IMR-90 (cell line): ENCODE results near the gene MPZL1. TPM values are rescaled to one million over a fixed set of nuclear protein-coding genes. Genes with fewer than 3 reads are reported as not detected.

Experiments
- ATAC-seq: fragments of 200-7000 bp; cut with Tn5 transposase; 2 replicates; pipeline ENCODE4 v1.9.1; 2020; ENCODE audit warnings: low read depth, mild to moderate bottlenecking, moderate library complexity
- BruUV-seq: library from RNA; stranded (reverse); fragments of 400-500 nt; replicated peaks from 2 replicates; lab custom pipeline; 2021; lab: Mats Ljungman, UMichigan
- CTCF ChIA-PET: fragments of 300-600 bp; formaldehyde crosslinking; extraction: SDS; loops from one replicate; lab custom pipeline; 2021; ENCODE audit warnings: antibody characterized with exemption; lab: Yijun Ruan, JAX
- POLR2A ChIA-PET: fragments of 300-600 bp; sonication (Branson Sonifier 250); formaldehyde crosslinking; loops from one replicate; lab custom pipeline; 2022; ENCODE audit warnings: antibody characterized with exemption; ENCODE audit not compliant: unreplicated experiment; lab: Charles Lee
- DNase-seq: peaks from one replicate; pipeline ENCODE4 v3.0.0; 2013
- H2AFZ ChIP-seq: replicated peaks from 2 replicates; pipeline ENCODE3; 2013; ENCODE audit warnings: low read length, mild to moderate bottlenecking; ENCODE audit not compliant: poor library complexity
- H2AK5ac ChIP-seq: 2 replicates; pipeline ENCODE4 v1.6.1; 2013; ENCODE audit warnings: low read depth, low read length, inconsistent platforms
- H2AK9ac ChIP-seq: replicated peaks from 2 replicates; pipeline ENCODE3; 2013; ENCODE audit warnings: mild to moderate bottlenecking, low read depth, low read length, moderate library complexity; ENCODE audit not compliant: poor library complexity
- H2BK120ac ChIP-seq: 2 replicates; pipeline ENCODE4 v1.6.1; 2013; ENCODE audit warnings: low read depth, low read length, inconsistent platforms
- H2BK15ac ChIP-seq: 3 replicates; pipeline ENCODE4 v1.6.1; 2013; ENCODE audit warnings: low read depth, low read length, inconsistent platforms
- H2BK20ac ChIP-seq: 2 replicates; pipeline ENCODE4 v1.6.1; 2013; ENCODE audit warnings: low read depth, mild to moderate bottlenecking, inconsistent platforms, low read length, moderate library complexity
- H2BK5ac ChIP-seq: 2 replicates; pipeline ENCODE4 v1.6.1; 2013; ENCODE audit warnings: mild to moderate bottlenecking, low read depth, low read length, inconsistent platforms; ENCODE audit not compliant: poor library complexity, severe bottlenecking
- H3K14ac ChIP-seq: replicated peaks from 2 replicates; pipeline ENCODE4 v1.6.1; 2013; ENCODE audit warnings: low read depth, low read length, inconsistent platforms
- H3K18ac ChIP-seq: 2 replicates; pipeline ENCODE4 v1.6.1; 2013; ENCODE audit warnings: low read depth, low read length, control low read depth
- H3K23ac ChIP-seq: 2 replicates; pipeline ENCODE4 v1.6.1; 2013; ENCODE audit warnings: low read depth, low read length, inconsistent platforms
- H3K27ac ChIP-seq: 2 replicates; pipeline ENCODE4 v1.5.1; 2013; ENCODE audit warnings: mild to moderate bottlenecking, control low read depth, low read length; ENCODE audit not compliant: insufficient read depth
- H3K27me3 ChIP-seq: 2 replicates; pipeline ENCODE4 v1.6.1; 2013; ENCODE audit warnings: low read length; ENCODE audit not compliant: control insufficient read depth, insufficient read depth
- H3K36me3 ChIP-seq: 2 replicates; pipeline ENCODE4 v1.6.1; 2013; ENCODE audit warnings: low read length, mixed read lengths; ENCODE audit not compliant: control insufficient read depth, insufficient read depth
- H3K4ac ChIP-seq: 2 replicates; pipeline ENCODE4 v1.6.1; 2013; ENCODE audit warnings: low read depth, low read length, inconsistent platforms
- H3K4me1 ChIP-seq: 2 replicates; pipeline ENCODE4 v1.6.1; 2013; ENCODE audit warnings: low read length, mixed read lengths; ENCODE audit not compliant: control insufficient read depth, insufficient read depth
- H3K4me2 ChIP-seq: 2 replicates; pipeline ENCODE4 v1.6.1; 2013; ENCODE audit warnings: low read depth, mild to moderate bottlenecking, control low read depth, low read length, moderate library complexity
- H3K4me3 ChIP-seq: 2 replicates; pipeline ENCODE4 v1.5.1; 2013; ENCODE audit warnings: low read depth, mild to moderate bottlenecking, control low read depth, low read length, moderate library complexity; ENCODE audit not compliant: insufficient read depth
- H3K56ac ChIP-seq: 2 replicates; pipeline ENCODE4 v1.6.1; 2013; ENCODE audit warnings: low read length, inconsistent platforms; ENCODE audit not compliant: insufficient read depth; ENCODE audit errors: extremely low read depth
- H3K79me1 ChIP-seq, 2 experiments: 2 replicates each; pipeline ENCODE4 v1.6.1; 2013; ENCODE audit warnings: low read length in 2 of 2, inconsistent platforms in 1 of 2, low read depth in 1 of 2
- H3K9ac ChIP-seq: 2 replicates; pipeline ENCODE4 v1.6.1; 2013; ENCODE audit warnings: low read depth, low read length, control low read depth
- H3K9me1 ChIP-seq: 2 replicates; pipeline ENCODE4 v1.6.1; 2013; ENCODE audit warnings: low read length, inconsistent platforms; ENCODE audit not compliant: insufficient read depth
- H3K9me3 ChIP-seq: 2 replicates; pipeline ENCODE4 v1.6.1; 2013; ENCODE audit warnings: low read length; ENCODE audit not compliant: control insufficient read depth, insufficient read depth
- H4K20me1 ChIP-seq: 2 replicates; pipeline ENCODE4 v1.6.1; 2013; ENCODE audit warnings: low read length, inconsistent platforms; ENCODE audit not compliant: insufficient read depth
- H4K5ac ChIP-seq: 2 replicates; pipeline ENCODE4 v1.6.1; 2013; ENCODE audit warnings: mild to moderate bottlenecking, low read depth, low read length, control low read depth
- H4K8ac ChIP-seq, 2 experiments: 2 replicates each; pipeline ENCODE4 v1.6.1; 2013; ENCODE audit warnings: low read depth in 2 of 2, low read length in 2 of 2, control low read depth in 1 of 2, inconsistent platforms in 1 of 2
- H4K91ac ChIP-seq: 2 replicates; pipeline ENCODE4 v1.6.1; 2013; ENCODE audit warnings: low read depth, low read length, inconsistent platforms; ENCODE audit not compliant: insufficient read depth
- BHLHE40 ChIP-seq: fragments of 150-350 bp; IDR thresholded peaks from 2 replicates; pipeline ENCODE4 v1.6.1; 2016; ENCODE audit warnings: mild to moderate bottlenecking, low read depth, low read length
- CEBPB ChIP-seq: IDR thresholded peaks from 2 replicates; pipeline ENCODE4 v1.6.1; 2012; ENCODE audit warnings: low read depth, low read length, improper control_type of control experiment
- CHD1 ChIP-seq: IDR thresholded peaks from 2 replicates; pipeline ENCODE4 v1.6.1; 2012; ENCODE audit warnings: low read depth, low read length, improper control_type of control experiment
- FOS ChIP-seq: fragments of 150-350 bp; IDR thresholded peaks from 2 replicates; pipeline ENCODE4 v1.6.1; 2016; ENCODE audit warnings: low read depth, low read length
- MAFK ChIP-seq: IDR thresholded peaks from 2 replicates; pipeline ENCODE4 v1.6.1; 2012; ENCODE audit warnings: low read depth, low read length, improper control_type of control experiment
- MAZ ChIP-seq: IDR thresholded peaks from 2 replicates; pipeline ENCODE4 v1.6.1; 2012; ENCODE audit warnings: low read depth, mild to moderate bottlenecking, low read length, improper control_type of control experiment, moderate library complexity, borderline replicate concordance
- MXI1 ChIP-seq: IDR thresholded peaks from 2 replicates; pipeline ENCODE4 v1.6.1; 2012; ENCODE audit warnings: low read depth, mild to moderate bottlenecking, low read length, moderate library complexity, borderline replicate concordance
- NFE2L2 ChIP-seq: fragments of 150-350 bp; IDR thresholded peaks from 2 replicates; pipeline ENCODE4 v1.6.1; 2016; ENCODE audit warnings: low read depth, mild to moderate bottlenecking, low read length
- POLR2A ChIP-seq: IDR thresholded peaks from 2 replicates; pipeline ENCODE4 v1.6.1; 2012; ENCODE audit warnings: mild to moderate bottlenecking, low read depth, low read length
- RAD21 ChIP-seq: IDR thresholded peaks from 2 replicates; pipeline ENCODE4 v1.6.1; 2012; ENCODE audit warnings: low read length, improper control_type of control experiment
- RCOR1 ChIP-seq: IDR thresholded peaks from 2 replicates; pipeline ENCODE4 v1.6.1; 2012; ENCODE audit warnings: mild to moderate bottlenecking, low read length, improper control_type of control experiment; ENCODE audit not compliant: insufficient replicate concordance
- RFX5 ChIP-seq: IDR thresholded peaks from 2 replicates; pipeline ENCODE4 v1.8.0; 2012; ENCODE audit warnings: low read depth, mild to moderate bottlenecking, low read length, moderate library complexity
- SMC3 ChIP-seq: fragments of 150-350 bp; IDR thresholded peaks from 2 replicates; pipeline ENCODE4 v1.6.1; 2016; ENCODE audit warnings: low read depth, mild to moderate bottlenecking, antibody characterized with exemption, low read length, moderate library complexity
- USF2 ChIP-seq: fragments of 150-350 bp; IDR thresholded peaks from 2 replicates; pipeline ENCODE4 v1.6.1; 2017; ENCODE audit warnings: mild to moderate bottlenecking, antibody characterized with exemption, low read length, low read depth
- WGBS, 2 experiments: methylation state at CpG; one replicate each; pipeline versions ENCODE4 v1.1.5 to v1.1.7; 2013; ENCODE audit warnings: missing lambda C conversion rate in 2 of 2; ENCODE audit not compliant: insufficient read length in 1 of 2; ENCODE audit errors: extremely low coverage in 2 of 2; 5-methylcytosine and 5-hydroxymethylcytosine counted together
- dilution Hi-C: fragments of 300-500 bp; cut with HindIII; formaldehyde crosslinking; loops from one replicate; pipeline ENCODE4 v1.14.3; 2018; ENCODE audit warnings: low sequenced_read_pairs; ENCODE audit not compliant: unreplicated experiment
- in situ Hi-C: fragments of 300-500 bp; cut with MboI; formaldehyde crosslinking; loops from 3 replicates; pipeline ENCODE4 v1.14.3; 2019; ENCODE audit warnings: low sequenced_read_pairs, inconsistent platforms, mixed read lengths
- intact Hi-C: fragments of 100-400 bp; cut with micrococcal nuclease; formaldehyde crosslinking; loops from 2 replicates; pipeline ENCODE4 v1.10.0; 2022
- polyA plus RNA-seq, 3 experiments: library from polyadenylated mRNA; depleted of rRNA; stranded (reverse); fragments of >200 nt; gene quantifications; 2 replicates each; pipeline ENCODE4 v1.2.3, GENCODE V29; 2012; ENCODE audit warnings: low replicate concordance in 1 of 3
- total RNA-seq: library from RNA; depleted of rRNA; stranded (reverse); fragments of >200 nt; gene quantifications from 2 replicates; pipeline ENCODE4 v1.2.3, GENCODE V29; 2012
- TF ChIP-seq, protein P1 (sequence below): fragments of 150-350 bp; IDR thresholded peaks from 2 replicates; pipeline ENCODE4 v1.6.1; 2016; ENCODE audit warnings: low read depth, mild to moderate bottlenecking, low read length, moderate library complexity, borderline replicate concordance
- TF ChIP-seq, protein P2 (sequence below): conservative IDR thresholded peaks from 2 replicates; pipeline ENCODE4 v1.5.1; 2012; ENCODE audit warnings: mild to moderate bottlenecking, low read depth, low read length, improper control_type of control experiment

Gene MPZL1
- total and polyA plus RNA-seq, 2 of the 4 experiments (the other 2 are of a cell fraction) = 55.3 to 87.3 TPM

DNA sequence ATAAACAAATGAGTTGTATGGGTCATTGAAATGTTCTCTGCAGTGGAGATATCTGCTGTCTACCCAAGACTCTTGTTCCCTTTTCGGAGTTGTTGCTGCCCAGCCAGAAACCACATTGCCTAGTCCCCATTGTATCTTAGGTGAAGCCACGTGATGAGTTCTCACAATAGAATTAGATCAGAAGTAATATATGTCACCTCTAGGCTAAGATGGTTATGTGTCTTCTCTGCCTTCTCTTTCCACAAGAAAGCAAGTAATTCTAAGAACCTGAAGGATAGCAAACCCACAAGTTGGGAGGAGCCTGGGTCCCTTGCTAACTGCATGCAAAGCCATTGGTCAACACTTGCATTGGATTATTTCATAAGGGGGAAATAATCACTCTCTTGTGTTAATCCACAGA, 115.5 kb downstream of the MPZL1 start:
- intact Hi-C loops (no loop called here), in situ Hi-C loops (no loop called here), dilution Hi-C loops (no loop called here)
- Histone ChIP-seq H4K91ac (no peak overlapping the region), H3K9me1 (no peaks in the 10 kb centered on the region), H3K23ac (no peak overlapping the region), H3K27me3 (no peaks in the 10 kb centered on the region), H2BK20ac (no peak overlapping the region), H3K4ac (no peak overlapping the region), H4K8ac (no peak overlapping the region), H4K20me1 (no peaks in the 10 kb centered on the region), H2BK5ac (no peak overlapping the region), H2BK15ac (no peak overlapping the region), H3K27ac (no peak overlapping the region), H2BK120ac (no peak overlapping the region), H3K14ac (no peak overlapping the region), H4K5ac (no peak overlapping the region), H3K79me1 (no peaks in the 10 kb centered on the region), H3K4me2 (no peak overlapping the region), H3K56ac (no peak overlapping the region), H3K4me1 (no peaks in the 10 kb centered on the region; the same call in 1 of the 2 replicates), H3K36me3 (no peaks in the 10 kb centered on the region), H2AK5ac (no peak overlapping the region), H2AK9ac (no peak overlapping the region), H3K4me3 (no peak overlapping the region), H3K18ac (no peak overlapping the region), H3K9me3 (no peaks in the 10 kb centered on the region), H2AFZ (no peak overlapping the region), H3K9ac (no peak overlapping the region)
- DNase-seq = no peak
- BruUV-seq = no TSS peak
- ChIA-PET POLR2A (no interaction called here), CTCF (no interaction called here)
- no peak for TF ChIP-seq MAZ
- no peak for TF ChIP-seq MXI1
- no peak for TF ChIP-seq MAFK
- TF ChIP-seq CHD1 = no peak
- no peak for TF ChIP-seq RFX5
- no peak for TF ChIP-seq NFE2L2
- no peak for TF ChIP-seq CEBPB
- no peak for TF ChIP-seq RAD21
- TF ChIP-seq USF2 = no peak
- no peak for TF ChIP-seq FOS
- TF ChIP-seq, protein P1, sequence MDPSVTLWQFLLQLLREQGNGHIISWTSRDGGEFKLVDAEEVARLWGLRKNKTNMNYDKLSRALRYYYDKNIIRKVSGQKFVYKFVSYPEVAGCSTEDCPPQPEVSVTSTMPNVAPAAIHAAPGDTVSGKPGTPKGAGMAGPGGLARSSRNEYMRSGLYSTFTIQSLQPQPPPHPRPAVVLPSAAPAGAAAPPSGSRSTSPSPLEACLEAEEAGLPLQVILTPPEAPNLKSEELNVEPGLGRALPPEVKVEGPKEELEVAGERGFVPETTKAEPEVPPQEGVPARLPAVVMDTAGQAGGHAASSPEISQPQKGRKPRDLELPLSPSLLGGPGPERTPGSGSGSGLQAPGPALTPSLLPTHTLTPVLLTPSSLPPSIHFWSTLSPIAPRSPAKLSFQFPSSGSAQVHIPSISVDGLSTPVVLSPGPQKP = no peak
- no peak for TF ChIP-seq BHLHE40
- TF ChIP-seq, protein P2, sequence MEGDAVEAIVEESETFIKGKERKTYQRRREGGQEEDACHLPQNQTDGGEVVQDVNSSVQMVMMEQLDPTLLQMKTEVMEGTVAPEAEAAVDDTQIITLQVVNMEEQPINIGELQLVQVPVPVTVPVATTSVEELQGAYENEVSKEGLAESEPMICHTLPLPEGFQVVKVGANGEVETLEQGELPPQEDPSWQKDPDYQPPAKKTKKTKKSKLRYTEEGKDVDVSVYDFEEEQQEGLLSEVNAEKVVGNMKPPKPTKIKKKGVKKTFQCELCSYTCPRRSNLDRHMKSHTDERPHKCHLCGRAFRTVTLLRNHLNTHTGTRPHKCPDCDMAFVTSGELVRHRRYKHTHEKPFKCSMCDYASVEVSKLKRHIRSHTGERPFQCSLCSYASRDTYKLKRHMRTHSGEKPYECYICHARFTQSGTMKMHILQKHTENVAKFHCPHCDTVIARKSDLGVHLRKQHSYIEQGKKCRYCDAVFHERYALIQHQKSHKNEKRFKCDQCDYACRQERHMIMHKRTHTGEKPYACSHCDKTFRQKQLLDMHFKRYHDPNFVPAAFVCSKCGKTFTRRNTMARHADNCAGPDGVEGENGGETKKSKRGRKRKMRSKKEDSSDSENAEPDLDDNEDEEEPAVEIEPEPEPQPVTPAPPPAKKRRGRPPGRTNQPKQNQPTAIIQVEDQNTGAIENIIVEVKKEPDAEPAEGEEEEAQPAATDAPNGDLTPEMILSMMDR = no peak
- no peak for TF ChIP-seq SMC3
- TF ChIP-seq RCOR1 = no peak
- TF ChIP-seq POLR2A = no peak
- no peak for ATAC-seq
- 40% methylated on average over 1 of the region's 2 CpGs; no CpG with 5 or more reads in 1 of the 2 experiments for WGBS, 2 experiments
